Lower leg skin (tissue), 3 donors: ENCODE data around the gene TMC7.
"Not testable (repeated sequence)": the region's sequence is repeated elsewhere in the genome, so short reads cannot be mapped to it uniquely, and the experiment has no call there.

ENCODE experiments used
- POLR2A ChIP-seq, 2 donors: fragments of 450-650 bp; IDR thresholded peaks; one replicate each; pipeline ENCODE4 v1.6.1; 2016 to 2017; ENCODE audit warnings: antibody characterized with exemption in 2 of 2, mild to moderate bottlenecking in 1 of 2, moderate library complexity in 1 of 2
- TF ChIP-seq, protein P1 (sequence below), 3 donors: fragments of 450-650 bp; IDR thresholded peaks; one replicate each; pipeline ENCODE4 v1.5.1; 2016; ENCODE audit warnings: antibody characterized with exemption in 3 of 3, mild to moderate bottlenecking in 3 of 3, moderate library complexity in 2 of 3

DNA sequence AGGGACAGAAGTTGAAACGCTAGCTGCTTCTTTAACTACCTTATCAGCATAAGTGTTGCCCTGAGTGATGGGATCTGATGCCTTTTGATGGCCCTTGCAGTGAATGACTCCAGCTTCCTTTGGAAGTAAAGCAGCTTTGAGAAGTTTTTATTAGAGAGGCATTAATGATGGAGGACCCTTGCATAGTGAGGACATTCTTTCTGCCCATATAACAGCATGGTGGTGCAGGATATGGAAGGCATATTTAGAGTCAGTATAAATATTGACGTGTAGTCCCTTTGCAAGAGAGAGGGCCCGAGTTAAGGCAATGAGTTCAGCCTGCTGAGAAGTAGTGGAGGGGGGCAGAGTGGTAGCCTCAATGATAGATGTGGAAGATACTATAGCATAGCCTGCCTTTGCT, 9.8 kb downstream of the TMC7 start:
- TF ChIP-seq, protein P1, sequence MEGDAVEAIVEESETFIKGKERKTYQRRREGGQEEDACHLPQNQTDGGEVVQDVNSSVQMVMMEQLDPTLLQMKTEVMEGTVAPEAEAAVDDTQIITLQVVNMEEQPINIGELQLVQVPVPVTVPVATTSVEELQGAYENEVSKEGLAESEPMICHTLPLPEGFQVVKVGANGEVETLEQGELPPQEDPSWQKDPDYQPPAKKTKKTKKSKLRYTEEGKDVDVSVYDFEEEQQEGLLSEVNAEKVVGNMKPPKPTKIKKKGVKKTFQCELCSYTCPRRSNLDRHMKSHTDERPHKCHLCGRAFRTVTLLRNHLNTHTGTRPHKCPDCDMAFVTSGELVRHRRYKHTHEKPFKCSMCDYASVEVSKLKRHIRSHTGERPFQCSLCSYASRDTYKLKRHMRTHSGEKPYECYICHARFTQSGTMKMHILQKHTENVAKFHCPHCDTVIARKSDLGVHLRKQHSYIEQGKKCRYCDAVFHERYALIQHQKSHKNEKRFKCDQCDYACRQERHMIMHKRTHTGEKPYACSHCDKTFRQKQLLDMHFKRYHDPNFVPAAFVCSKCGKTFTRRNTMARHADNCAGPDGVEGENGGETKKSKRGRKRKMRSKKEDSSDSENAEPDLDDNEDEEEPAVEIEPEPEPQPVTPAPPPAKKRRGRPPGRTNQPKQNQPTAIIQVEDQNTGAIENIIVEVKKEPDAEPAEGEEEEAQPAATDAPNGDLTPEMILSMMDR (IDR thresholded peaks at IDR 0.05), result not testable (repeated sequence)
- not testable (repeated sequence) for TF ChIP-seq POLR2A (IDR thresholded peaks at IDR 0.05)
